Neural progenitor cell (in vitro differentiated cells): ENCODE data around the gene CPM.

Experiments used
- CTCF ChIP-seq: fragments of 200-600 bp; sonication (generic); IDR thresholded peaks from 2 replicates; pipeline ENCODE4 v1.5.1; 2017; ENCODE audit warnings: antibody characterized with exemption, mild to moderate bottlenecking
- EZH2phosphoT487 ChIP-seq: fragments of 200-600 bp; sonication (generic); IDR thresholded peaks from 2 replicates; pipeline ENCODE4 v1.6.1; 2017; ENCODE audit warnings: antibody characterized with exemption

GRCh38 chr12:68901145-68901544 is 31.8 kb downstream of the CPM start:
- TF ChIP-seq EZH2phosphoT487 (no peak), CTCF (no peak)
